Measurements from ENCODE around the gene CLN5. TPM values are rescaled to one million over a fixed set of nuclear protein-coding genes. Genes with fewer than 3 reads are reported as not detected.

CLN5 gene
- total and polyA plus RNA-seq, 10 of the 15 experiments (the other 5 are each of a cell fraction or from before 2014, with no cell fraction given): 11.2 to 22.2 (median 13.1) TPM

GRCh38 chr13:76991796-76992547, at the start of gene CLN5 (continued):
- TF ChIP-seq CREM (IDR thresholded peaks at IDR 0.05; ENCODE audit: low read depth): peak; percentile 98
- TF ChIP-seq SP1 (IDR thresholded peaks at IDR 0.05; ENCODE audit: low read depth, low read length): peak; percentile 56
- TF ChIP-seq YY1 (IDR thresholded peaks at IDR 0.05; ENCODE audit: low read depth, low read length): peak; percentile 84
- no peak for TF ChIP-seq JUNB (IDR thresholded peaks at IDR 0.05)
- peak; percentile 66 for TF ChIP-seq SMAD1 (IDR thresholded peaks at IDR 0.05; ENCODE audit: low read depth, partially characterized antibody)
- TF ChIP-seq, protein P1, sequence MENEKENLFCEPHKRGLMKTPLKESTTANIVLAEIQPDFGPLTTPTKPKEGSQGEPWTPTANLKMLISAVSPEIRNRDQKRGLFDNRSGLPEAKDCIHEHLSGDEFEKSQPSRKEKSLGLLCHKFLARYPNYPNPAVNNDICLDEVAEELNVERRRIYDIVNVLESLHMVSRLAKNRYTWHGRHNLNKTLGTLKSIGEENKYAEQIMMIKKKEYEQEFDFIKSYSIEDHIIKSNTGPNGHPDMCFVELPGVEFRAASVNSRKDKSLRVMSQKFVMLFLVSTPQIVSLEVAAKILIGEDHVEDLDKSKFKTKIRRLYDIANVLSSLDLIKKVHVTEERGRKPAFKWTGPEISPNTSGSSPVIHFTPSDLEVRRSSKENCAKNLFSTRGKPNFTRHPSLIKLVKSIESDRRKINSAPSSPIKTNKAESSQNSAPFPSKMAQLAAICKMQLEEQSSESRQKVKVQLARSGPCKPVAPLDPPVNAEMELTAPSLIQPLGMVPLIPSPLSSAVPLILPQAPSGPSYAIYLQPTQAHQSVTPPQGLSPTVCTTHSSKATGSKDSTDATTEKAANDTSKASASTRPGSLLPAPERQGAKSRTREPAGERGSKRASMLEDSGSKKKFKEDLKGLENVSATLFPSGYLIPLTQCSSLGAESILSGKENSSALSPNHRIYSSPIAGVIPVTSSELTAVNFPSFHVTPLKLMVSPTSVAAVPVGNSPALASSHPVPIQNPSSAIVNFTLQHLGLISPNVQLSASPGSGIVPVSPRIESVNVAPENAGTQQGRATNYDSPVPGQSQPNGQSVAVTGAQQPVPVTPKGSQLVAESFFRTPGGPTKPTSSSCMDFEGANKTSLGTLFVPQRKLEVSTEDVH (IDR thresholded peaks at IDR 0.05; ENCODE audit: low read depth, partially characterized antibody): no peak
- no peak for TF ChIP-seq MEF2A (IDR thresholded peaks at IDR 0.05; ENCODE audit: insufficient read depth, low read depth, low read length)

GRCh38 chr13:76942363-76942762, 49.5 kb upstream of the CLN5 start:
- 0% methylated on average over 4 of the region's 4 CpGs for WGBS (ENCODE audit: insufficient coverage, insufficient replicate concordance, low lambda C conversion rate, missing lambda C conversion rate)
- ChIA-PET SMC1A (ENCODE audit: uncharacterized antibody, unreplicated experiment) (interaction anchor here (0.8 kb wide), 1 partner anchor 16 kb away, joined by 3 read pairs; no protein-coding TSS in a partner anchor), RAD21 (ENCODE audit: unreplicated experiment) (no interaction called here), CTCF (interaction anchor here (0.6 to 2.0 kb wide), 2 partner anchors 38 kb away, joined by 4 to 8 read pairs; no protein-coding TSS in a partner anchor), POLR2A (no interaction called here)
- in situ Hi-C loops (cut with MboI): no loop called here
- H3K4me1 ChIP-seq (ENCODE audit: control insufficient read depth, insufficient read depth, low read length): no peaks in the 10 kb centered on the region
- ATAC-seq (peak; percentile 76), FAIRE-seq (no peak), DNase-seq (ENCODE audit: low read depth, low spot score) (no peak)
- no peaks in the 10 kb centered on the region for H3K27me3 ChIP-seq (replicated peaks in 1 of 2; ENCODE audit: control insufficient read depth in 2 of 2, insufficient read depth in 2 of 2, low read length in 1 of 2)
- no peaks in the 10 kb centered on the region for H3K36me3 ChIP-seq (ENCODE audit: control insufficient read depth in 2 of 2, insufficient read depth in 2 of 2, low read length in 1 of 2)
- no peaks in the 10 kb centered on the region for H3K79me2 ChIP-seq (ENCODE audit: control insufficient read depth, insufficient read depth, low read length)
- no TSS peak for BruUV-seq (replicated peaks)
- H2AFZ ChIP-seq (ENCODE audit: control insufficient read depth, low read depth, low read length): no peak overlapping the region
- H3K4me2 ChIP-seq (ENCODE audit: control insufficient read depth, insufficient read depth): no peak overlapping the region
- TF ChIP-seq BHLHE40 (IDR thresholded peaks at IDR 0.05; ENCODE audit: borderline replicate concordance in 1 of 2, low read depth in 2 of 2, low read length in 1 of 2) (peak in 1 of 2 experiments; percentile 55; a peak in 2 of 4 replicates), JUND (IDR thresholded peaks at IDR 0.05; ENCODE audit: low read depth, low read length) (no peak), MTA2 (IDR thresholded peaks at IDR 0.05; ENCODE audit: low read depth) (peak; percentile 75)
- H3K9ac ChIP-seq (ENCODE audit: control insufficient read depth, insufficient read depth, low read length): no peak overlapping the region
- H3K4me3 ChIP-seq: no peak overlapping the region
- intact Hi-C loops (cut with micrococcal nuclease; ENCODE audit: unreplicated experiment): no loop called here
- H3K27ac ChIP-seq (ENCODE audit: control insufficient read depth, insufficient read depth): no peak overlapping the region
- no peaks in the 10 kb centered on the region for H4K20me1 ChIP-seq (ENCODE audit: control insufficient read depth, insufficient read depth)
- no peaks in the 10 kb centered on the region for H3K9me3 ChIP-seq (replicated peaks; ENCODE audit: control insufficient read depth, insufficient read depth, low read length)
